NB4 (cell line): ENCODE results near the gene TNPO2.

Source experiments
- CTCF ChIP-seq: IDR thresholded peaks from one replicate; pipeline ENCODE4 v1.5.1; 2012; ENCODE audit warnings: low read depth, low read length
- POLR2A ChIP-seq: IDR thresholded peaks from 2 replicates; pipeline ENCODE4 v1.6.1; 2011; ENCODE audit warnings: mild to moderate bottlenecking; ENCODE audit not compliant: insufficient read length; ENCODE audit errors: extremely low read depth

- TF ChIP-seq POLR2A, result no peak
- TF ChIP-seq CTCF, result no peak
Measured at GRCh38 chr19:12695997-12696365, 27.8 kb downstream of the TNPO2 start.
